GM19099 (cell line): Measurements from ENCODE around the gene ZNF133.

Experiments
- POLR2A ChIP-seq: IDR thresholded peaks from 3 replicates; pipeline ENCODE4 v1.6.1; 2011; ENCODE audit warnings: low read depth; ENCODE audit not compliant: insufficient read length; ENCODE audit errors: extremely low read depth

Gene ZNF133

GRCh38 chr20:18272451-18272850 lies 15.9 kb upstream of the ZNF133 start:
- no peak for TF ChIP-seq POLR2A

- no peak for TF ChIP-seq POLR2A
Measured at GRCh38 chr20:18273738-18274137, 14.6 kb upstream of the ZNF133 start.

- no peak for TF ChIP-seq POLR2A
Measured at GRCh38 chr20:18276821-18277220, 11.5 kb upstream of the ZNF133 start.

GRCh38 chr20:18279242-18279641 lies 9.1 kb upstream of the ZNF133 start:
- no peak for TF ChIP-seq POLR2A

- TF ChIP-seq POLR2A = no peak
Measured at GRCh38 chr20:18284805-18285533, 3.4 kb upstream of the ZNF133 start.

- no peak for TF ChIP-seq POLR2A
Measured at GRCh38 chr20:18287546-18287914, 797 bp upstream of the ZNF133 start.

- TF ChIP-seq POLR2A = no peak
Measured at GRCh38 chr20:18288749-18289267, 481 bp downstream of the ZNF133 start.

GRCh38 chr20:18289306-18289705 lies 979 bp downstream of the ZNF133 start:
- no peak for TF ChIP-seq POLR2A

GRCh38 chr20:18299364-18299763 lies 11.0 kb downstream of the ZNF133 start:
- TF ChIP-seq POLR2A = no peak

- TF ChIP-seq POLR2A = no peak
Measured at GRCh38 chr20:18304618-18305017, 16.3 kb downstream of the ZNF133 start.

- no peak for TF ChIP-seq POLR2A
Measured at GRCh38 chr20:18307301-18307700, 19.0 kb downstream of the ZNF133 start.

- no peak for TF ChIP-seq POLR2A
Measured at GRCh38 chr20:18310051-18310450, 21.7 kb downstream of the ZNF133 start.

GRCh38 chr20:18310592-18310991 lies 22.3 kb downstream of the ZNF133 start:
- no peak for TF ChIP-seq POLR2A

GRCh38 chr20:18312723-18313122 lies 24.4 kb downstream of the ZNF133 start:
- TF ChIP-seq POLR2A = no peak

- no peak for TF ChIP-seq POLR2A
Measured at GRCh38 chr20:18313411-18313810, 25.1 kb downstream of the ZNF133 start.

GRCh38 chr20:18314786-18315406 lies 26.6 kb downstream of the ZNF133 start:
- TF ChIP-seq POLR2A = no peak
